ENCODE measurements around the gene ZNHIT1.
"Not testable (repeated sequence)": the region's sequence is repeated elsewhere in the genome, so short reads cannot be mapped to it uniquely, and the experiment has no call there.

The ZNHIT1 gene

GRCh38 chr7:101200862-101201599 lies 16.9 kb upstream of the ZNHIT1 start, which contains the start of gene MOGAT3:
Gene MOGAT3 (minus strand): TSS chr7:101201036. CDS start chr7:101200854, 182 bp downstream.
- H3K4me3 ChIP-seq (ENCODE audit: low read length), result no peak within 1 kb of the TSS
- no peak for TF ChIP-seq CTCF (IDR thresholded peaks at IDR 0.05; ENCODE audit: insufficient read depth, low read depth, low read length, missing control alignments)
- DNase-seq (ENCODE audit: low read depth), result no peak

GRCh38 chr7:101201695-101202602 lies 16.0 kb upstream of the ZNHIT1 start:
- DNase-seq (ENCODE audit: low read depth), result no peak
- TF ChIP-seq CTCF (IDR thresholded peaks at IDR 0.05; ENCODE audit: insufficient read depth, low read depth, low read length, missing control alignments), result no peak
- H3K4me3 ChIP-seq (ENCODE audit: low read length), result no peak overlapping the region

GRCh38 chr7:101202603-101202918 lies 15.4 kb upstream of the ZNHIT1 start:
- no peak for DNase-seq (ENCODE audit: low read depth)
- H3K4me3 ChIP-seq (ENCODE audit: low read length), result no peak overlapping the region
- no peak for TF ChIP-seq CTCF (IDR thresholded peaks at IDR 0.05; ENCODE audit: insufficient read depth, low read depth, low read length, missing control alignments)

GRCh38 chr7:101203740-101204738 lies 13.9 kb upstream of the ZNHIT1 start:
- not testable (repeated sequence) for DNase-seq (ENCODE audit: low read depth); H3K4me3 ChIP-seq (ENCODE audit: low read length)

- no peak for TF ChIP-seq CTCF (IDR thresholded peaks at IDR 0.05; ENCODE audit: insufficient read depth, low read depth, low read length, missing control alignments)
- no peak for DNase-seq (ENCODE audit: low read depth)
- no peak overlapping the region for H3K4me3 ChIP-seq (ENCODE audit: low read length)
These were observed 11.9 kb upstream of the ZNHIT1 start for GRCh38 chr7:101205901-101206664.

GRCh38 chr7:101206665-101207042 lies 11.3 kb upstream of the ZNHIT1 start:
- no peak overlapping the region for H3K4me3 ChIP-seq (ENCODE audit: low read length)
- TF ChIP-seq CTCF (IDR thresholded peaks at IDR 0.05; ENCODE audit: insufficient read depth, low read depth, low read length, missing control alignments), result no peak
- no peak for DNase-seq (ENCODE audit: low read depth)
